BE2C (cell line): Measurements from ENCODE around the gene ANKRD62.

Experiments used
- DNase-seq: peaks from one replicate; pipeline ENCODE4 v3.0.0-alpha.2; 2020
- H3K27me3 ChIP-seq: fragments of 250-450 bp; sonication (Bioruptor Pico); 2 replicates; pipeline ENCODE4 v1.5.1; 2020; ENCODE audit warnings: mild to moderate bottlenecking
- H3K36me3 ChIP-seq: fragments of 250-450 bp; sonication (Bioruptor Pico); 2 replicates; pipeline ENCODE4 v1.5.1; 2020; ENCODE audit warnings: mild to moderate bottlenecking
- H3K4me1 ChIP-seq: fragments of 250-450 bp; sonication (Bioruptor Pico); 2 replicates; pipeline ENCODE4 v1.5.1; 2020
- H3K4me3 ChIP-seq: 2 replicates; pipeline ENCODE4 v1.5.1; 2011; ENCODE audit warnings: low read depth, low read length
- H3K9me3 ChIP-seq: fragments of 250-450 bp; sonication (Bioruptor Pico); 2 replicates; pipeline ENCODE4 v1.5.1; 2020
- TF ChIP-seq, protein P1 (sequence below): IDR thresholded peaks from 2 replicates; pipeline ENCODE4 v1.5.1; 2012; ENCODE audit warnings: mild to moderate bottlenecking, low read depth, low read length

The ANKRD62 gene

DNA sequence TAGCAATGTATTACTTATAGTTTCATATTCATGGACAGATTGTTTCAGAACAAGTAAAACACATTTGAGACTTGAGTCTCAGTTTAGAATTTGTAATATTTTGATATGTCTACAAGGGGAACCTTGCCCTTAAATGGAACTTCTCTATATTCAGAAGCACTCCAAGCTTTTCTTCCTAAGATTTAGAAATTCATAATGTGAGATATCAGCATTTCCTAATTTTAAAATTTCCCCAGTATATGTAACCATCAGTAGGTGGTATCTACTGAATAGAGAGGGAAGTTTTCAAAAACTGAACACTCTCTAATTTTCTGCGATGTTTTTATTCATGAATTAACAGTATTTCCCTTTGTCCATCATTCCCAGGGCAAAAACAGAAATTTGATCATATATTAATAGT lies 7.6 kb downstream of the ANKRD62 start:
- no peak for DNase-seq
- no peaks in the 10 kb centered on the region for H3K36me3 ChIP-seq

DNA sequence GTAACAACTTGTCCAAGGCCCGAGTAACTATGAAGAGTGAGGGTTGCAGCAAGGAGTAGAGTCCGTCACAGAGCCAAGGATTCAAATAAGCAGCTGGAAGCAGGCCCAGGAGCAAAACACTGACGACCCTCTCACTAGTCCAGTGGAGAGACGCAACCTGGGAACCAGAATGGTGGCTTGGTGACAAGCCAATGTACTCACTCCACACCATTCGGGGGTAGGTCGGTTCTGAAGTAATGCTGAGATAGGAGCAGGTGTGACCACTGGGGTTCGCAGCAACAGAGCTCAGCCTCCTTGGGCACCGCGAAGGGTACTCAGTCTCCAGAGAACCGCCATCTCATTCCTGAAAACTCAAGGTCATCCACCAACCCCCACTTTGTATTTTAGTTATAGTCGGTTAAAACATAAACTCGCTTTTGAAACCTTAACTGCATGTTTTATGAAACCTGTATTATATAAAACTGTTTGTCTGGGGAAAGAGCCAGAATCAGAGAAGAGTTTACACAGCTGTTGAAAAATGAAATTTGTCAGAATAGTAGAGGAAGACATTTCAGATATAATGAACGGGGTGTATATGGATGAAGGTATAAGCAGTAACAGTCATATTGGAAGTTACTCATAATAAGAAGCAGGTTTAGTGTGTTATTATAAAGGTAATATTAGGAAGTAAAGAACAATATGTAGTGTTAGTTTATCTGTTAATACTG lies 8.6 kb downstream of the ANKRD62 start:
- H3K27me3 ChIP-seq = no peaks in the 10 kb centered on the region
- no peaks in the 10 kb centered on the region for H3K4me1 ChIP-seq
- no peak overlapping the region for H3K4me3 ChIP-seq
- H3K36me3 ChIP-seq = no peaks in the 10 kb centered on the region
- H3K9me3 ChIP-seq = no peaks in the 10 kb centered on the region
- TF ChIP-seq, protein P1, sequence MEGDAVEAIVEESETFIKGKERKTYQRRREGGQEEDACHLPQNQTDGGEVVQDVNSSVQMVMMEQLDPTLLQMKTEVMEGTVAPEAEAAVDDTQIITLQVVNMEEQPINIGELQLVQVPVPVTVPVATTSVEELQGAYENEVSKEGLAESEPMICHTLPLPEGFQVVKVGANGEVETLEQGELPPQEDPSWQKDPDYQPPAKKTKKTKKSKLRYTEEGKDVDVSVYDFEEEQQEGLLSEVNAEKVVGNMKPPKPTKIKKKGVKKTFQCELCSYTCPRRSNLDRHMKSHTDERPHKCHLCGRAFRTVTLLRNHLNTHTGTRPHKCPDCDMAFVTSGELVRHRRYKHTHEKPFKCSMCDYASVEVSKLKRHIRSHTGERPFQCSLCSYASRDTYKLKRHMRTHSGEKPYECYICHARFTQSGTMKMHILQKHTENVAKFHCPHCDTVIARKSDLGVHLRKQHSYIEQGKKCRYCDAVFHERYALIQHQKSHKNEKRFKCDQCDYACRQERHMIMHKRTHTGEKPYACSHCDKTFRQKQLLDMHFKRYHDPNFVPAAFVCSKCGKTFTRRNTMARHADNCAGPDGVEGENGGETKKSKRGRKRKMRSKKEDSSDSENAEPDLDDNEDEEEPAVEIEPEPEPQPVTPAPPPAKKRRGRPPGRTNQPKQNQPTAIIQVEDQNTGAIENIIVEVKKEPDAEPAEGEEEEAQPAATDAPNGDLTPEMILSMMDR = no peak
- no peak for DNase-seq

More for the DNA sequence above, 7.6 kb downstream of the ANKRD62 start:
- no peaks in the 10 kb centered on the region for H3K4me1 ChIP-seq
- TF ChIP-seq, protein P1 = no peak
- no peaks in the 10 kb centered on the region for H3K9me3 ChIP-seq
- no peak overlapping the region for H3K4me3 ChIP-seq
- no peaks in the 10 kb centered on the region for H3K27me3 ChIP-seq

DNA sequence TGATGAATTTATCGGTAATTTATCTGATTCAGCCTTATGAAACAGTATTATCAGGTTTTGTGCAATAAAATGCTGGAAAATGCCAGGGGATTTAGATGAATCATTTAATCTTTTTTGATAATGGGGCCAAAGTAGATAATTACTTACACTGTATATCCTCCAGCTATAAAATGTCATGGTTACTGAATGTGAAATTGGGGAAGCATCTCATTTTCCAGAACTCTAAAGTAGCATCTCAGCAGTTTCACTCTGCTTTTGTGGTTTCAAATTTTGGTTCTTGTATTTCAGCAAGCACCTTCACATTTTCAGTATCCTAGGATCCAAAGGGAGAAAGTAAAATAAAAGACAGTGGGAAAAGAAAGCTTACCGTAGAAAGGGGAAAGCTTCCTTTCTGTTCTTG lies 12.8 kb downstream of the ANKRD62 start:
- no peak overlapping the region for H3K4me3 ChIP-seq
- TF ChIP-seq, protein P1 = no peak
- H3K9me3 ChIP-seq = no peaks in the 10 kb centered on the region
- no peaks in the 10 kb centered on the region for H3K27me3 ChIP-seq
- H3K4me1 ChIP-seq = no peaks in the 10 kb centered on the region
- H3K36me3 ChIP-seq = no peaks in the 10 kb centered on the region
- no peak for DNase-seq

DNA sequence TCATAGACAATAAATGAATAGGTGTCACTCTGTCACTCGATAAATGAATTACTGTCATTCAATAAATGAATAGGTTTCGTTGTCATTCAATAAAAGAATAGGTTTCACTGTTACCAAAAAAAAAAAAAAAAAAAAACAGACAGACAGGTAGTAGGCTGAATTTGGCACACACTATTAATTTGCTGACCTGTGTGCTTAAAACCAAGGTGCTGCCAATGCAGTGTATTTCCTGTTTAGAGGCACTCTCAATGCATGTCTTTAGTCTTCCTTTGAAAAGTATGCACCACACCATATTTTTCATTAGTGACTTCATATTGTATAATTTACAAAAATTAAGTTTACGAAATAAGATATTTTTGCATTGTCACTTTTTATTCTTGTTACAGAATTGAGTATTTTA lies 16.2 kb downstream of the ANKRD62 start:
- TF ChIP-seq, protein P1 = no peak
- Histone ChIP-seq H3K36me3 (no peaks in the 10 kb centered on the region), H3K27me3 (no peaks in the 10 kb centered on the region), H3K4me3 (no peak overlapping the region), H3K4me1 (no peaks in the 10 kb centered on the region), H3K9me3 (no peaks in the 10 kb centered on the region)
- DNase-seq = no peak

DNA sequence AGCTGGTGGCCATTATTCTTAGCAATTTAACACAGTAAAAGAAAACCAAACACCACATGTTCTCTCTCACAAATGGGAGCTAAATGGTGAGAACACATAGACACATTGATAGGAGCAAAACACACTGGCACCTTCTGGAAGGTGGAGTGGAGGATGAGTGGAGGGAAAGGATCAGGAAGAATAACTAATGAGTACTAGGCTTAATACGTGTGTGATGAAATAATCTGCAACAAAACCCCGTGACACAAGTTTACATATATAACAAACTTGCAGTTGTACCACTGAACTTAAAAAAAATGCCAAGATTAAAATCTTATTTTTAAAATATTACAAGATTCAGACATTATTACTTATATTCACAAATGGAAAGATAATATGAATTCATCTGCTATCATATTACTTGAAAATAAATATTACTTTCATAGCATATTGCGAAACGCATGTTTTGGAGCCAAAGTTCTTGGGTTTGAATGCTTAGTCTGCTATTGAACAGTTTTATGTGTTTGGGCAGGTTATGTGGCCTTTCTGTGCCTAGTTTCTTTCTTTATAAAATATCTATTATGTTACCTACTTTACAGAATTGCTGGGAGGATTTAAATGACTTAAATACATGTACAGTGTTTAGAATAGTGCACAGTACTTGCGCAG lies 20.5 kb downstream of the ANKRD62 start:
- H3K36me3 ChIP-seq = no peaks in the 10 kb centered on the region
- no peaks in the 10 kb centered on the region for H3K27me3 ChIP-seq
- no peaks in the 10 kb centered on the region for H3K9me3 ChIP-seq
- no peak overlapping the region for H3K4me3 ChIP-seq
- TF ChIP-seq, protein P1 = no peak
- DNase-seq = no peak
- no peaks in the 10 kb centered on the region for H3K4me1 ChIP-seq

DNA sequence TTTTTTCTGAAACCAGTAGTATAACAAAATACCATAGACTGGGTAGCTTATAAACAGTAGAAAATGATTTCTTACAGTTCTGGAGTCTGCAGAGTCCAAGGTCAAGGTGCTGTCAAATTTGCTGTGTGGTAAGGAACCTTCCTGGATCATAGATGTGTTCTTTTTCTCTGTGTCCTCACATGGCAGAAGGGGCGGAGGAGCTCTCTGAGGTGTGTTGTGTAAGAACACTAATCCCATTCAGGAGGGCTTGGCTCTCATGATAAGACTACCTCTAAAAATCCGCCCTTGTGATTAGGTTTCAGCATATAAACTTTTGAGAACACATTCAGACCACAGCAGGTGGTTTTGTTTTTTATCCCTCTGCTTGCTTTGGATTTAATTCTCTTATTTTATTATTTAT lies 25.7 kb downstream of the ANKRD62 start:
- no peaks in the 10 kb centered on the region for H3K4me1 ChIP-seq
- no peaks in the 10 kb centered on the region for H3K9me3 ChIP-seq
- no peaks in the 10 kb centered on the region for H3K36me3 ChIP-seq
- DNase-seq = no peak
- TF ChIP-seq, protein P1 = no peak
- H3K27me3 ChIP-seq = no peaks in the 10 kb centered on the region
- no peak overlapping the region for H3K4me3 ChIP-seq
